Fibroblast of lung (primary cell): ENCODE measurements around the gene FOLR2. TPM values are rescaled to one million over a fixed set of nuclear protein-coding genes. Genes with fewer than 3 reads are reported as not detected.
"Not testable (repeated sequence)": the region's sequence is repeated elsewhere in the genome, so short reads cannot be mapped to it uniquely, and the experiment has no call there.

Experiments
- DNase-seq, 2 donors: peaks; one replicate each; pipeline versions ENCODE4 v3.0.0 to v3.0.0-alpha.2; 2010; ENCODE audit warnings: low read depth in 2 of 2
- H2AFZ ChIP-seq: 2 replicates; pipeline ENCODE4 v1.5.1; 2012; ENCODE audit warnings: low read length, control low read depth, inconsistent platforms
- H3K27ac ChIP-seq: 2 replicates; pipeline ENCODE4 v1.5.1; 2011; ENCODE audit warnings: low read length, control low read depth; ENCODE audit not compliant: insufficient read depth
- H3K27me3 ChIP-seq: 2 replicates; pipeline ENCODE4 v1.5.1; 2011; ENCODE audit warnings: mild to moderate bottlenecking, low read length; ENCODE audit not compliant: control insufficient read depth, insufficient read depth
- H3K36me3 ChIP-seq: 2 replicates; pipeline ENCODE4 v1.5.1; 2011; ENCODE audit warnings: low read length; ENCODE audit not compliant: control insufficient read depth, insufficient read depth
- H3K4me1 ChIP-seq: 2 replicates; pipeline ENCODE4 v1.5.1; 2011; ENCODE audit warnings: low read length; ENCODE audit not compliant: control insufficient read depth, insufficient read depth; ENCODE audit errors: extremely low read depth
- H3K4me2 ChIP-seq: 2 replicates; pipeline ENCODE4 v1.5.1; 2011; ENCODE audit warnings: low read length, control low read depth; ENCODE audit not compliant: insufficient read depth; ENCODE audit errors: extremely low read depth
- H3K4me3 ChIP-seq, 4 experiments: fragments of 200-600 bp in 1 of 4; sonication (generic) in 1 of 4; replicated peaks in 1 of 4; 2 replicates each; pipeline ENCODE4 v1.5.1; 2011 to 2016; ENCODE audit warnings: low read length in 4 of 4, low read depth in 3 of 4, mild to moderate bottlenecking in 3 of 4, control low read depth in 2 of 4, inconsistent platforms in 1 of 4, mixed read lengths in 1 of 4; ENCODE audit not compliant: insufficient read depth in 1 of 4; ENCODE audit errors: control extremely low read depth in 1 of 4
- H3K79me2 ChIP-seq: 2 replicates; pipeline ENCODE4 v1.5.1; 2012; ENCODE audit warnings: mild to moderate bottlenecking, low read length, inconsistent platforms; ENCODE audit not compliant: control insufficient read depth, insufficient read depth
- H3K9ac ChIP-seq: 2 replicates; pipeline ENCODE4 v1.5.1; 2011; ENCODE audit warnings: mild to moderate bottlenecking, low read length, control low read depth; ENCODE audit not compliant: insufficient read depth
- H3K9me3 ChIP-seq: 2 replicates; pipeline ENCODE4 v1.5.1; 2012; ENCODE audit warnings: low read depth, low read length; ENCODE audit not compliant: control insufficient read depth, insufficient read depth
- H4K20me1 ChIP-seq: 2 replicates; pipeline ENCODE4 v1.5.1; 2011; ENCODE audit warnings: low read length; ENCODE audit not compliant: control insufficient read depth, insufficient read depth; ENCODE audit errors: extremely low read depth
- CTCF ChIP-seq, 2 donors: IDR thresholded peaks in 1 of 2; conservative IDR thresholded peaks in 1 of 2; 1 replicate in 1 of 2; 2 replicates in 1 of 2; pipeline ENCODE4 v1.5.1; 2011 to 2012; ENCODE audit warnings: low read length in 2 of 2, control low read depth in 1 of 2, inconsistent platforms in 1 of 2, low read depth in 1 of 2, mild to moderate bottlenecking in 1 of 2
- EZH2 ChIP-seq: IDR thresholded peaks from 2 replicates; pipeline ENCODE4 v1.5.1; 2012; ENCODE audit warnings: low read length, control low read depth, mild to moderate bottlenecking; ENCODE audit errors: missing control alignments
- polyA plus RNA-seq, 2 donors: library from polyadenylated mRNA; depleted of rRNA in 1 of 2; stranded (reverse) in 1 of 2; unstranded in 1 of 2; fragments of >200 nt; gene quantifications; 2 replicates each; pipeline ENCODE4 v1.2.1, GENCODE V29; 2011 to 2012; ENCODE audit warnings: missing spikeins in 1 of 2
- total RNA-seq: library from RNA; depleted of rRNA; stranded (reverse); fragments of >200 nt; gene quantifications from 2 replicates; pipeline ENCODE4 v1.2.1, GENCODE V29; 2014

FOLR2 gene
- total and polyA plus RNA-seq, 2 donors (not counting 1 experiment from before 2014, with no cell fraction given): not detected

DNA sequence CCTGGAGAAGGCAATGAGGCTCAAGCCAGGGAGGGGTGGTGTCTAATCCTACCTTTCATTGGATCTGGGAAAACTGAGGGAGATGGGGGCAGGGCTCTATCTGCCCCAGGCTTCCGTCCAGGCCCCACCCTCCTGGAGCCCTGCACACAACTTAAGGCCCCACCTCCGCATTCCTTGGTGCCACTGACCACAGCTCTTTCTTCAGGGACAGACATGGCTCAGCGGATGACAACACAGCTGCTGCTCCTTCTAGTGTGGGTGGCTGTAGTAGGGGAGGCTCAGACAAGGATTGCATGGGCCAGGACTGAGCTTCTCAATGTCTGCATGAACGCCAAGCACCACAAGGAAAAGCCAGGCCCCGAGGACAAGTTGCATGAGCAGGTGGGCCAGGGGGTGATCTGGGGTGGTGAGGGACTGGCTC is 24.6 kb upstream of the FOLR2 start, which contains the start of gene FOLR1:
Gene FOLR1, plus strand, starts transcription at position 180 of the 421 bp plus-strand sequence. Its CDS starts 34 bp downstream, at position 214.
- DNase-seq: peak in 1 of 2 donors; percentile 23
- Histone ChIP-seq H4K20me1 (no peaks in the 10 kb centered on the region), H3K4me3 (no peak within 1 kb of the TSS), H3K27me3 (no peaks in the 10 kb centered on the region), H3K36me3 (no peaks in the 10 kb centered on the region), H3K9ac (no peak within 1 kb of the TSS), H3K4me2 (no peak within 1 kb of the TSS), H2AFZ (no peak within 1 kb of the TSS), H3K79me2 (no peaks in the 10 kb centered on the region), H3K27ac (no peak within 1 kb of the TSS), H3K9me3 (no peaks in the 10 kb centered on the region), H3K4me1 (no peaks in the 10 kb centered on the region)
- TF ChIP-seq EZH2 (no peak), CTCF (conservative IDR thresholded peaks at IDR 0.05 in 1 of 2, IDR thresholded peaks at IDR 0.05 in 1 of 2; ENCODE audit: low read depth in 1 of 2, low read length in 2 of 2) (no peak)

GRCh38 chr11:72195518-72196270 is 20.9 kb upstream of the FOLR2 start:
- Histone ChIP-seq H3K9ac (no peak overlapping the region), H3K4me2 (no peak overlapping the region)

DNA sequence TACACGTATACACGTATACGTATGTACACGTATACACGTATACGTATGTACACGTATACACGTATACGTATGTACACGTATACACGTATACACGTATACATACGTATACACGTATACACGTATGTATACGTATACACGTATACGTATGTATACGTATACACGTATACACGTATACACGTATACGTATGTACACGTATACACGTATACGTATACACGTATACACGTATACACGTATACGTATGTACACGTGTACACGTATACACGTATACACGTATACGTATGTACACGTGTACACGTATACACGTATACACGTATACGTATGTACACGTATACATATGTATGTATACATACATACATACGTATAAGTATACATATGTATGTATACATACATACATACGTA is 15.1 kb upstream of the FOLR2 start:
- H2AFZ ChIP-seq, H3K9me3 ChIP-seq, H3K27me3 ChIP-seq, H3K4me1 ChIP-seq, H4K20me1 ChIP-seq, H3K9ac ChIP-seq, H3K27ac ChIP-seq, H3K79me2 ChIP-seq, H3K4me3 ChIP-seq, H3K4me2 ChIP-seq, H3K36me3 ChIP-seq, DNase-seq: not testable (repeated sequence)

More at GRCh38 chr11:72195518-72196270, 20.9 kb upstream of the FOLR2 start:
- H3K79me2 ChIP-seq: no peaks in the 10 kb centered on the region
- no peak for DNase-seq
- no peaks in the 10 kb centered on the region for H3K36me3 ChIP-seq
- no peak overlapping the region for H2AFZ ChIP-seq
- H4K20me1 ChIP-seq: no peaks in the 10 kb centered on the region
- H3K27me3 ChIP-seq: no peaks in the 10 kb centered on the region
- no peaks in the 10 kb centered on the region for H3K9me3 ChIP-seq
- no peak for TF ChIP-seq CTCF (conservative IDR thresholded peaks at IDR 0.05 in 1 of 2, IDR thresholded peaks at IDR 0.05 in 1 of 2; ENCODE audit: low read depth in 1 of 2, low read length in 2 of 2)
- TF ChIP-seq EZH2: no peak
- no peak overlapping the region for H3K27ac ChIP-seq
- no peak overlapping the region for H3K4me3 ChIP-seq
- H3K4me1 ChIP-seq: no peaks in the 10 kb centered on the region
